H1 (cell line): ENCODE data around the gene RPTOR. TPM values are rescaled to one million over a fixed set of nuclear protein-coding genes. Genes with fewer than 3 reads are reported as not detected.

Source experiments
- ATF3 ChIP-seq: IDR thresholded peaks from 2 replicates; pipeline ENCODE4 v1.6.1; 2011; ENCODE audit warnings: low read depth, mild to moderate bottlenecking, low read length; ENCODE audit not compliant: insufficient read depth
- CHD2 ChIP-seq: IDR thresholded peaks from 2 replicates; pipeline ENCODE4 v1.6.1; 2012; ENCODE audit warnings: low read length, improper control_type of control experiment
- PHF8 ChIP-seq: fragments of 200-600 bp; sonication (generic); conservative IDR thresholded peaks from 2 replicates; pipeline ENCODE4 v1.7.1; 2012; ENCODE audit warnings: low read depth, mild to moderate bottlenecking, inconsistent platforms, low read length, moderate library complexity
- SIN3A ChIP-seq, 2 experiments: IDR thresholded peaks in 1 of 2; conservative IDR thresholded peaks in 1 of 2; 2 replicates each; pipeline ENCODE4 v1.6.1; 2011 to 2012; ENCODE audit warnings: low read length in 2 of 2, improper control_type of control experiment in 1 of 2, low read depth in 1 of 2, mild to moderate bottlenecking in 1 of 2
- SRF ChIP-seq: IDR thresholded peaks from 2 replicates; pipeline ENCODE4 v1.6.1; 2011; ENCODE audit warnings: mild to moderate bottlenecking, low read depth, low read length, moderate library complexity
- ZNF274 ChIP-seq: IDR thresholded peaks from 2 replicates; pipeline ENCODE4 v1.7.0; 2012; ENCODE audit warnings: low read length, borderline replicate concordance; ENCODE audit errors: extremely low read depth
- polyA plus RNA-seq, 7 experiments: library from polyadenylated mRNA; depleted of rRNA in 3 of 7; stranded (reverse) in 5 of 7; unstranded in 2 of 7; fragments of >200 nt in 5 of 7; fragments of 200-250 nt in 2 of 7; gene quantifications; 1 replicate in 5 of 7; 2 replicates in 1 of 7; 4 replicates in 1 of 7; pipeline versions ENCODE4 v1.2.1 to v1.2.3, GENCODE V29; 2011 to 2013; ENCODE audit warnings: missing spikeins in 2 of 7, mixed read lengths in 2 of 7
- total RNA-seq: library from RNA; stranded (reverse); fragmentation: NEBNext Ultra II Directional; extraction: Animal tissue kit (Norgen Biotek cat#: 25700); gene quantifications from 2 replicates; pipeline ENCODE4 v1.2.1, GENCODE V29; 2021

Gene RPTOR
- total and polyA plus RNA-seq, 2 of the 8 experiments (the other 6 are each of a cell fraction or from before 2014, with no cell fraction given), result 6.9 to 28.7 TPM

DNA sequence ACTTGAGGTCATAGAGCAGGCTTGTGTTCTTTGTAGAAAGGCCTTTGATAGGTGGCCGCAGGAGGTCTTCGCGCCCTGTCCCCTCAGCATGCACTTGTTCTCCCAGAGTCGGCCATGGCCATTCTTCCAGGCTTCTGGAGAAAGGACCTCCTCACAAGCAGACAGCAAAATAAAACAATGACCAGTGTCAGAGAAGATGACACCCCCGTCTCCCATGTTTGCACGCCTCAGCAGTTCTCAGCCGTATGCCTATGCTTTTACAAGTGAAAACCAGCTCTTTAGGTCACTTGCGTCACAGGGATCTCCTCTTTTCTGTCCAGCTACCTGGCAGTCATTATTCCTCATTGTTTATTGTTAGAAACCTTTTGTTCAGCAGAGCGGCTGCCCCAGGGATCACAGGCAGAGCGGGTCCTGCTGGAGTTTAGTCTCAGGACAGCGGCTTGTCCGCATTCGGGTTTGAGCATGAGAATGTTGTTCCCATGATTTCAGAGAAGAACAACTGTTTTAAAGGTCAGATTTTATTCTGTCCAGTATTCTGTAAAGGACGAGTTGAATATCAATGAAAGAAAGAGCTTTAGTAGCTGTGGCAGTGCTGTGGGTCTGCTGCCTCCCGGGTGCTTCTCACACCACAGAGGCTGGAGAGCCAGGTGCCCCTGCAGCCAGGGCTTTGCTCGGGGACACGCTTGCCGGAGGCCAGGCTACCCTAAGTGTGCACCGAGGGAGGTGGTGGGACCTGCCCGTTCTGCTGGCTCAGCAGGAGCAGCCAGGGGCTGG lies 123.9 kb downstream of the RPTOR start (continued):
- no peak for TF ChIP-seq ATF3
- no peak for TF ChIP-seq ZNF274
- TF ChIP-seq SIN3A (conservative IDR thresholded peaks at IDR 0.05 in 1 of 2, IDR thresholded peaks at IDR 0.05 in 1 of 2; ENCODE audit: low read depth in 1 of 2, low read length in 2 of 2), result no peak
- no peak for TF ChIP-seq PHF8
- no peak for TF ChIP-seq CHD2
- no peak for TF ChIP-seq SRF
